Measurements from ENCODE around the gene CTSO.

GRCh38 chr4:155914782-155915181, 38.9 kb downstream of the CTSO start:
- TF ChIP-seq ZFP3 (CRISPR knock-in tag; IDR thresholded peaks at IDR 0.05) (no peak), CREB5 (CRISPR knock-in tag; IDR thresholded peaks at IDR 0.05; ENCODE audit: low read depth) (no peak), ISL1 (CRISPR knock-in tag; IDR thresholded peaks at IDR 0.05) (no peak), PATZ1 (CRISPR knock-in tag; IDR thresholded peaks at IDR 0.05; ENCODE audit: borderline replicate concordance) (no peak), PPARA (CRISPR knock-in tag; IDR thresholded peaks at IDR 0.05; ENCODE audit: borderline replicate concordance) (no peak), CSRNP3 (CRISPR knock-in tag; IDR thresholded peaks at IDR 0.05) (no peak), RARB (CRISPR knock-in tag; IDR thresholded peaks at IDR 0.05) (no peak), ZNF565 (CRISPR knock-in tag; conservative IDR thresholded peaks at IDR 0.05; ENCODE audit: low read depth) (no peak), TCF4 (CRISPR knock-in tag; IDR thresholded peaks at IDR 0.05; ENCODE audit: borderline replicate concordance) (no peak)

Measured in SK-N-SH treated with all-trans-retinoic acid at 6 μM for 48 hours (cell line).